HCT116 (cell line): ENCODE measurements around the gene VPS35.

Experiments used
- ATF3 ChIP-seq: IDR thresholded peaks from 2 replicates; pipeline ENCODE4 v1.6.1; 2012
- CTCF ChIP-seq, 3 experiments: fragments of 200-600 bp in 1 of 3; sonication (generic) in 1 of 3; IDR thresholded peaks in 2 of 3; conservative IDR thresholded peaks in 1 of 3; 2 replicates each; pipeline ENCODE4 v1.5.1; 2012 to 2017; ENCODE audit warnings: low read depth in 2 of 3, low read length in 2 of 3, antibody characterized with exemption in 1 of 3, borderline replicate concordance in 1 of 3, control low read depth in 1 of 3, mild to moderate bottlenecking in 1 of 3, mixed read lengths in 1 of 3, mixed run types in 1 of 3, moderate library complexity in 1 of 3; ENCODE audit not compliant: insufficient read depth in 1 of 3
- EGR1 ChIP-seq: IDR thresholded peaks from 2 replicates; pipeline ENCODE4 v1.6.1; 2012; ENCODE audit warnings: low read depth
- ELF1 ChIP-seq: IDR thresholded peaks from 2 replicates; pipeline ENCODE4 v1.6.1; 2012; ENCODE audit warnings: low read depth, borderline replicate concordance
- EZH2 ChIP-seq: fragments of 200-600 bp; sonication (generic); IDR thresholded peaks from 2 replicates; pipeline ENCODE4 v1.6.1; 2017; ENCODE audit warnings: antibody characterized with exemption, mixed run types
- EZH2phosphoT487 ChIP-seq: fragments of 200-600 bp; IDR thresholded peaks from 2 replicates; pipeline ENCODE4 v1.6.1; 2018; ENCODE audit warnings: antibody characterized with exemption, borderline replicate concordance
- FOSL1 ChIP-seq: IDR thresholded peaks from 2 replicates; pipeline ENCODE4 v1.6.1; 2012; ENCODE audit warnings: low read depth
- POLR2A ChIP-seq: IDR thresholded peaks from 2 replicates; pipeline ENCODE4 v1.7.0; 2011; ENCODE audit warnings: borderline replicate concordance; ENCODE audit not compliant: insufficient read depth, insufficient read length; ENCODE audit errors: extremely low read depth
- RAD21 ChIP-seq: IDR thresholded peaks from 2 replicates; pipeline ENCODE4 v1.6.1; 2012; ENCODE audit warnings: low read depth, mild to moderate bottlenecking
- SP1 ChIP-seq: IDR thresholded peaks from 2 replicates; pipeline ENCODE4 v1.6.1; 2012; ENCODE audit warnings: low read depth
- YY1 ChIP-seq: IDR thresholded peaks from 2 replicates; pipeline ENCODE4 v1.6.1; 2011; ENCODE audit warnings: low read length, low read depth, moderate library complexity, mild to moderate bottlenecking; ENCODE audit not compliant: insufficient replicate concordance; ENCODE audit errors: extremely low read depth
- ZBTB33 ChIP-seq: IDR thresholded peaks from 2 replicates; pipeline ENCODE4 v1.6.1; 2011; ENCODE audit warnings: mild to moderate bottlenecking, low read length, moderate library complexity; ENCODE audit not compliant: insufficient replicate concordance; ENCODE audit errors: extremely low read depth
- ZNF274 ChIP-seq: fragments of 200-500 bp; sonication (Bioruptor generic); IDR thresholded peaks from 2 replicates; pipeline ENCODE4 v1.6.1; 2014; ENCODE audit warnings: mild to moderate bottlenecking, low read depth, low read length, inconsistent platforms
- TF ChIP-seq, protein P1 (sequence below): IDR thresholded peaks from 2 replicates; pipeline ENCODE4 v1.6.1; 2012

DNA sequence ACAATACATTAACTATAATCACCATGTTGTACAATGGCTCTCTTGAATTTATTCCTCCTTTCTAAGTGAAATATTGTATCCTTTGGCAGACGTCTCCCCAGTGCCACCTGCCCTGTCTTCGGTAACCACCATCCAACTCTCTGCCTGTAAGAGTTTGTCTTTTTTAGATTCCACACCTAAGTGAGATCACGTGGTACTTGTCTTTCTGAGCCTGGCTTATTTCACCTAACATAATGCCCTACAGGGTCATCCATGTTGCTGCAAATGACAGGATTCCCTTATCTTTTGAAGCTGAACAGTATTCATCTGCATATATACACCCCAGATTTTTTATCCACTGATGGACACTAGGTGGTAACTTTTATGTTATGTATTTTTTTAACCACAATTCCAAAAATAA lies 24.7 kb upstream of the VPS35 start:
- TF ChIP-seq CTCF (IDR thresholded peaks at IDR 0.05 in 2 of 3, conservative IDR thresholded peaks at IDR 0.05 in 1 of 3; ENCODE audit: borderline replicate concordance in 1 of 3, insufficient read depth in 1 of 3, low read depth in 2 of 3, low read length in 2 of 3) (no peak), ELF1 (no peak), EZH2phosphoT487 (no peak), SP1 (no peak), EZH2 (no peak), FOSL1 (no peak), ATF3 (no peak), ZNF274 (no peak), RAD21 (no peak), POLR2A (no peak), YY1 (no peak), ZBTB33 (no peak), EGR1 (no peak)
- TF ChIP-seq, protein P1, sequence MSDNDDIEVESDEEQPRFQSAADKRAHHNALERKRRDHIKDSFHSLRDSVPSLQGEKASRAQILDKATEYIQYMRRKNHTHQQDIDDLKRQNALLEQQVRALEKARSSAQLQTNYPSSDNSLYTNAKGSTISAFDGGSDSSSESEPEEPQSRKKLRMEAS: no peak
